ENCODE measurements around the gene WDR33. TPM values are rescaled to one million over a fixed set of nuclear protein-coding genes. Genes with fewer than 3 reads are reported as not detected.

WDR33 gene
- total and polyA plus RNA-seq, 2 of the 13 experiments (the other 11 are each of a cell fraction or from before 2014, with no cell fraction given): 54.9 to 78.2 TPM

DNA sequence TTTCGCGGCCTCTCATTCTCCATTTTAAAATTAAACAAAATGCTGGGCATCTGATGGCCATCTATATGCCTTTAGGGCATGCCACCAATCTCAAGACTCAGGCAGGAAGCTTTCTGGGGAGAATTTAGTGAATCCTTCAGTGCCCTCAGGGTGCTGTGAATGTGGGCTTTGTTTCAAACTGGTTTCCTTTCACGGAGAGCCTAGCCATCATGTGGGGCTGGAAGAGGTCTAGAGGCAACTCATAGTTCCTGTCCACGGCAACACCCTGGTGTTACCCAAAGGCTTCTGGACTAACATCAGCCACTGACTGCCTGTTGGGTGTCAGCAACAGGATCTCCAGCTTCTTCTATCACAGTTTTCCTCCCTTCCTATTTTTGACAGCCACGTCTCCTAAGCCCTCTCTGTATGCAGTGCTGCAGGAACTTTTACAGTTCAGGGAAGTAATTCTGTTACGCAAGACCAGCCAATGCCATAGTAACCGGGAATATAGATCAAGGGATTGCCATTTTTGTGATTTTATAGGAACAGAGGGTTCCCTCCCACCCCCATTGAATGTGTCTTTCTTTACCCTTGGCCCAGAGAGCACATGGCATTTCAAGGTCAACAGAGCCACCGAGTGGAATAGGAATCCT, 7.9 kb upstream of the WDR33 start (continued):
- TF ChIP-seq REL (CRISPR knock-in tag; conservative IDR thresholded peaks at IDR 0.05) (no peak), POLR2AphosphoS2 (IDR thresholded peaks at IDR 0.05; ENCODE audit: low read depth, low read length) (no peak), RFX3 (CRISPR knock-in tag; IDR thresholded peaks at IDR 0.05) (0 out of 2 replicates have a peak, but pooled peaks have one; percentile 19), ELF1 (CRISPR knock-in tag; IDR thresholded peaks at IDR 0.05) (0 out of 2 replicates have a peak, but pooled peaks have one; percentile 19), RCOR2 (CRISPR knock-in tag; IDR thresholded peaks at IDR 0.05) (no peak), SP1 (IDR thresholded peaks at IDR 0.05) (no peak), SP1 (CRISPR knock-in tag; IDR thresholded peaks at IDR 0.05) (no peak), ARNT2 (CRISPR knock-in tag; IDR thresholded peaks at IDR 0.05; ENCODE audit: low read depth) (0 out of 2 replicates have a peak, but pooled peaks have one; percentile 23), FOXA1 (IDR thresholded peaks at IDR 0.05) (no peak), FOXA1 (CRISPR knock-in tag; IDR thresholded peaks at IDR 0.05) (no peak), ZBTB20 (CRISPR knock-in tag; IDR thresholded peaks at IDR 0.05; ENCODE audit: borderline replicate concordance, low read depth) (no peak), SALL1 (CRISPR knock-in tag; IDR thresholded peaks at IDR 0.05) (peak; percentile 27; the same call in 1 of the 2 replicates), CEBPG (CRISPR knock-in tag; IDR thresholded peaks at IDR 0.05) (peak; percentile 68), GABPB1 (CRISPR knock-in tag; IDR thresholded peaks at IDR 0.05) (no peak), ZNF30 (CRISPR knock-in tag; IDR thresholded peaks at IDR 0.05) (no peak), MXI1 (IDR thresholded peaks at IDR 0.05; ENCODE audit: borderline replicate concordance, low read depth, low read length) (no peak), SMAD3 (CRISPR knock-in tag; IDR thresholded peaks at IDR 0.05) (no peak), FOXK1 (CRISPR knock-in tag; IDR thresholded peaks at IDR 0.05; ENCODE audit: borderline replicate concordance, low read depth) (no peak), EZH2 (conservative IDR thresholded peaks at IDR 0.05; ENCODE audit: low read depth, low read length) (no peak), PPARG (CRISPR knock-in tag; conservative IDR thresholded peaks at IDR 0.05) (peak; percentile 87), CC2D1A (CRISPR knock-in tag; IDR thresholded peaks at IDR 0.05) (no peak)
- TF ChIP-seq, protein P1, sequence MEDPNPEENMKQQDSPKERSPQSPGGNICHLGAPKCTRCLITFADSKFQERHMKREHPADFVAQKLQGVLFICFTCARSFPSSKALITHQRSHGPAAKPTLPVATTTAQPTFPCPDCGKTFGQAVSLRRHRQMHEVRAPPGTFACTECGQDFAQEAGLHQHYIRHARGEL (CRISPR knock-in tag; IDR thresholded peaks at IDR 0.05): no peak
- TF ChIP-seq, protein P2, sequence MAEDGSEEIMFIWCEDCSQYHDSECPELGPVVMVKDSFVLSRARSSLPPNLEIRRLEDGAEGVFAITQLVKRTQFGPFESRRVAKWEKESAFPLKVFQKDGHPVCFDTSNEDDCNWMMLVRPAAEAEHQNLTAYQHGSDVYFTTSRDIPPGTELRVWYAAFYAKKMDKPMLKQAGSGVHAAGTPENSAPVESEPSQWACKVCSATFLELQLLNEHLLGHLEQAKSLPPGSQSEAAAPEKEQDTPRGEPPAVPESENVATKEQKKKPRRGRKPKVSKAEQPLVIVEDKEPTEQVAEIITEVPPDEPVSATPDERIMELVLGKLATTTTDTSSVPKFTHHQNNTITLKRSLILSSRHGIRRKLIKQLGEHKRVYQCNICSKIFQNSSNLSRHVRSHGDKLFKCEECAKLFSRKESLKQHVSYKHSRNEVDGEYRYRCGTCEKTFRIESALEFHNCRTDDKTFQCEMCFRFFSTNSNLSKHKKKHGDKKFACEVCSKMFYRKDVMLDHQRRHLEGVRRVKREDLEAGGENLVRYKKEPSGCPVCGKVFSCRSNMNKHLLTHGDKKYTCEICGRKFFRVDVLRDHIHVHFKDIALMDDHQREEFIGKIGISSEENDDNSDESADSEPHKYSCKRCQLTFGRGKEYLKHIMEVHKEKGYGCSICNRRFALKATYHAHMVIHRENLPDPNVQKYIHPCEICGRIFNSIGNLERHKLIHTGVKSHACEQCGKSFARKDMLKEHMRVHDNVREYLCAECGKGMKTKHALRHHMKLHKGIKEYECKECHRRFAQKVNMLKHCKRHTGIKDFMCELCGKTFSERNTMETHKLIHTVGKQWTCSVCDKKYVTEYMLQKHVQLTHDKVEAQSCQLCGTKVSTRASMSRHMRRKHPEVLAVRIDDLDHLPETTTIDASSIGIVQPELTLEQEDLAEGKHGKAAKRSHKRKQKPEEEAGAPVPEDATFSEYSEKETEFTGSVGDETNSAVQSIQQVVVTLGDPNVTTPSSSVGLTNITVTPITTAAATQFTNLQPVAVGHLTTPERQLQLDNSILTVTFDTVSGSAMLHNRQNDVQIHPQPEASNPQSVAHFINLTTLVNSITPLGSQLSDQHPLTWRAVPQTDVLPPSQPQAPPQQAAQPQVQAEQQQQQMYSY (CRISPR knock-in tag; IDR thresholded peaks at IDR 0.05): no peak
- TF ChIP-seq, protein P3, sequence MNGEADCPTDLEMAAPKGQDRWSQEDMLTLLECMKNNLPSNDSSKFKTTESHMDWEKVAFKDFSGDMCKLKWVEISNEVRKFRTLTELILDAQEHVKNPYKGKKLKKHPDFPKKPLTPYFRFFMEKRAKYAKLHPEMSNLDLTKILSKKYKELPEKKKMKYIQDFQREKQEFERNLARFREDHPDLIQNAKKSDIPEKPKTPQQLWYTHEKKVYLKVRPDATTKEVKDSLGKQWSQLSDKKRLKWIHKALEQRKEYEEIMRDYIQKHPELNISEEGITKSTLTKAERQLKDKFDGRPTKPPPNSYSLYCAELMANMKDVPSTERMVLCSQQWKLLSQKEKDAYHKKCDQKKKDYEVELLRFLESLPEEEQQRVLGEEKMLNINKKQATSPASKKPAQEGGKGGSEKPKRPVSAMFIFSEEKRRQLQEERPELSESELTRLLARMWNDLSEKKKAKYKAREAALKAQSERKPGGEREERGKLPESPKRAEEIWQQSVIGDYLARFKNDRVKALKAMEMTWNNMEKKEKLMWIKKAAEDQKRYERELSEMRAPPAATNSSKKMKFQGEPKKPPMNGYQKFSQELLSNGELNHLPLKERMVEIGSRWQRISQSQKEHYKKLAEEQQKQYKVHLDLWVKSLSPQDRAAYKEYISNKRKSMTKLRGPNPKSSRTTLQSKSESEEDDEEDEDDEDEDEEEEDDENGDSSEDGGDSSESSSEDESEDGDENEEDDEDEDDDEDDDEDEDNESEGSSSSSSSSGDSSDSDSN (CRISPR knock-in tag; IDR thresholded peaks at IDR 0.05): no peak
- TF ChIP-seq, protein P4, sequence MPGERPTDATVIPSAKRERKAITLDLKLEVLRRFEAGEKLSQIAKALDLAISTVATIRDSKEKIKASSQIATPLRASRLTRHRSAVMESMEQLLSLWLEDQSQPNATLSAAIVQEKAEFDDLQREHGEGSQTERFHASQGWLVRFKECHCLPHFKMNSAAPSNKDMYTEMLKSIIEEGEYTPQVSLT (CRISPR knock-in tag; IDR thresholded peaks at IDR 0.05; ENCODE audit: borderline replicate concordance, low read depth): no peak
